ENCODE measurements around the gene UPK2. TPM values are rescaled to one million over a fixed set of nuclear protein-coding genes. Genes with fewer than 3 reads are reported as not detected.

UPK2 gene
- total and polyA plus RNA-seq, 2 of the 13 experiments (the other 11 are each of a cell fraction or from before 2014, with no cell fraction given) = not detected

DNA sequence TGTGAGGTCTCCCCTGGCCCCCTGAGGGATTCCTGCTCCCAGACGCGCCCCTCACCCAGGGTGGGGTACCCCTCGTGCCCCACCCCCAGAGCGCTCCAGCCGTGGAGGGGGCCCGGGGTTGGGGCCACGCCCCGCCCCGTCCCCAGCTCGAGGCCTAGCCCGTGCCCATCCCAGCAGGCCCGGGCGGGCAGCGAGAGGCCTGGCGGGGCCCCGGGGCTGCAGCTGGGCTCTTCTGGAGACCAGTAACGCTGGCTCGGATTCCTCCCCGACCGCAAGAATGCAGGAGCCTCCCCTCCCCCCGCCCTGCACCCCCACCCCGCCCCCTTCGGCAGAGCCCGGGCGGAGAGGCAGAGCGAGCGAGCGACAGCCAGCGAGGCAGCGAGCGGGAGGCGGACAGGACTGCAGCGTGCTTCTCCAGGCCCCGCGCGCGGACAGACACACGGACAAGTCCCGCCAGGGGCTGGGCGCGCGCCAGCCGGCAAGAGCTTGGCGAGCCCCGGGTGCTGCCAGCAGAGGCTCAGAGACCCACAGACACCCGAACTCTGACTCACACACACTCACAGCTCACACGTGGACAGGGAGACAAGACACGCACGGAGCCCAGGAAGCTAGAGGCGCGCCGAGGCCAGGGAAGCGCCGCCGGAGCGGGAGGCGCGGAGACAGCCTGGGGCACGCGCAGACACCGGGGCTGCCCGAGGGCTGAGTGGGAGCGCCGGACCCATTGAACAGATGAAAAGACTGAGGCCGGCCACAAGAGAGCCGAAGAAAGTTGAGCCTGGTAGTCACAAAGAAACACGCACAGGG, 45.6 kb upstream of the UPK2 start (continued):
- TF ChIP-seq SOX13 (IDR thresholded peaks at IDR 0.05) (no peak; the same call in 1 of the 2 replicates), SOX13 (CRISPR knock-in tag; conservative IDR thresholded peaks at IDR 0.05 in 1 of 2, IDR thresholded peaks at IDR 0.05 in 1 of 2) (no peak; a peak in 1 of 4 replicates), ZNF143 (CRISPR knock-in tag; IDR thresholded peaks at IDR 0.05) (no peak), PHB2 (IDR thresholded peaks at IDR 0.05; ENCODE audit: partially characterized antibody) (no peak), MLLT10 (CRISPR knock-in tag; IDR thresholded peaks at IDR 0.05) (no peak), ZNF564 (CRISPR knock-in tag; IDR thresholded peaks at IDR 0.05) (0 out of 2 replicates have a peak, but pooled peaks have one; percentile 21), FOXO1 (CRISPR knock-in tag; IDR thresholded peaks at IDR 0.05) (no peak), ZNF556 (CRISPR knock-in tag; IDR thresholded peaks at IDR 0.05; ENCODE audit: borderline replicate concordance) (no peak), GABPB1 (CRISPR knock-in tag; IDR thresholded peaks at IDR 0.05) (peak; percentile 29; the same call in 1 of the 2 replicates), HMG20B (CRISPR knock-in tag; conservative IDR thresholded peaks at IDR 0.05) (no peak), DR1 (CRISPR knock-in tag; IDR thresholded peaks at IDR 0.05) (no peak), CC2D1A (CRISPR knock-in tag; IDR thresholded peaks at IDR 0.05) (no peak), AKAP8 (CRISPR knock-in tag; IDR thresholded peaks at IDR 0.05) (no peak), PAF1 (CRISPR knock-in tag; IDR thresholded peaks at IDR 0.05) (no peak), TCF7 (IDR thresholded peaks at IDR 0.05; ENCODE audit: low read depth) (no peak), ZNF296 (CRISPR knock-in tag; conservative IDR thresholded peaks at IDR 0.05) (no peak), ADNP (CRISPR knock-in tag; IDR thresholded peaks at IDR 0.05) (peak; percentile 94), SMYD3 (CRISPR knock-in tag; IDR thresholded peaks at IDR 0.05) (no peak), CBX2 (IDR thresholded peaks at IDR 0.05; ENCODE audit: low read depth, low read length) (no peak), CBX2 (CRISPR knock-in tag; IDR thresholded peaks at IDR 0.05; ENCODE audit: low read depth) (no peak), NR2C2 (CRISPR knock-in tag; IDR thresholded peaks at IDR 0.05; ENCODE audit: borderline replicate concordance) (no peak), ZNF264 (CRISPR knock-in tag; IDR thresholded peaks at IDR 0.05) (no peak), SCMH1 (CRISPR knock-in tag; IDR thresholded peaks at IDR 0.05; ENCODE audit: borderline replicate concordance) (no peak), ZNF850 (CRISPR knock-in tag; conservative IDR thresholded peaks at IDR 0.05) (no peak), RXRB (CRISPR knock-in tag; IDR thresholded peaks at IDR 0.05; ENCODE audit: borderline replicate concordance) (no peak; the same call in 1 of the 2 replicates), POLR2A (IDR thresholded peaks at IDR 0.05; ENCODE audit: insufficient read depth in 1 of 2, low read depth in 2 of 2, low read length in 2 of 2) (peak in 1 of 2 experiments; percentile 43; a peak in 1 of 4 replicates), GTF2F1 (IDR thresholded peaks at IDR 0.05; ENCODE audit: low read length) (no peak)
- TF ChIP-seq, protein P1, sequence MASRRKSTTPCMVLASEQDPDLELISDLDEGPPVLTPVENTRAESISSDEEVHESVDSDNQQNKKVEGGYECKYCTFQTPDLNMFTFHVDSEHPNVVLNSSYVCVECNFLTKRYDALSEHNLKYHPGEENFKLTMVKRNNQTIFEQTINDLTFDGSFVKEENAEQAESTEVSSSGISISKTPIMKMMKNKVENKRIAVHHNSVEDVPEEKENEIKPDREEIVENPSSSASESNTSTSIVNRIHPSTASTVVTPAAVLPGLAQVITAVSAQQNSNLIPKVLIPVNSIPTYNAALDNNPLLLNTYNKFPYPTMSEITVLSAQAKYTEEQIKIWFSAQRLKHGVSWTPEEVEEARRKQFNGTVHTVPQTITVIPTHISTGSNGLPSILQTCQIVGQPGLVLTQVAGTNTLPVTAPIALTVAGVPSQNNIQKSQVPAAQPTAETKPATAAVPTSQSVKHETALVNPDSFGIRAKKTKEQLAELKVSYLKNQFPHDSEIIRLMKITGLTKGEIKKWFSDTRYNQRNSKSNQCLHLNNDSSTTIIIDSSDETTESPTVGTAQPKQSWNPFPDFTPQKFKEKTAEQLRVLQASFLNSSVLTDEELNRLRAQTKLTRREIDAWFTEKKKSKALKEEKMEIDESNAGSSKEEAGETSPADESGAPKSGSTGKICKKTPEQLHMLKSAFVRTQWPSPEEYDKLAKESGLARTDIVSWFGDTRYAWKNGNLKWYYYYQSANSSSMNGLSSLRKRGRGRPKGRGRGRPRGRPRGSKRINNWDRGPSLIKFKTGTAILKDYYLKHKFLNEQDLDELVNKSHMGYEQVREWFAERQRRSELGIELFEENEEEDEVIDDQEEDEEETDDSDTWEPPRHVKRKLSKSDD (CRISPR knock-in tag; IDR thresholded peaks at IDR 0.05; ENCODE audit: low read depth) = no peak
- TF ChIP-seq, protein P2, sequence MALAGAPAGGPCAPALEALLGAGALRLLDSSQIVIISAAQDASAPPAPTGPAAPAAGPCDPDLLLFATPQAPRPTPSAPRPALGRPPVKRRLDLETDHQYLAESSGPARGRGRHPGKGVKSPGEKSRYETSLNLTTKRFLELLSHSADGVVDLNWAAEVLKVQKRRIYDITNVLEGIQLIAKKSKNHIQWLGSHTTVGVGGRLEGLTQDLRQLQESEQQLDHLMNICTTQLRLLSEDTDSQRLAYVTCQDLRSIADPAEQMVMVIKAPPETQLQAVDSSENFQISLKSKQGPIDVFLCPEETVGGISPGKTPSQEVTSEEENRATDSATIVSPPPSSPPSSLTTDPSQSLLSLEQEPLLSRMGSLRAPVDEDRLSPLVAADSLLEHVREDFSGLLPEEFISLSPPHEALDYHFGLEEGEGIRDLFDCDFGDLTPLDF (CRISPR knock-in tag; IDR thresholded peaks at IDR 0.05) = no peak

All from HepG2 (cell line).